ENCODE data around the gene ZNF782.
"Not testable (repeated sequence)": the region's sequence is repeated elsewhere in the genome, so short reads cannot be mapped to it uniquely, and the experiment has no call there.

The ZNF782 gene

DNA sequence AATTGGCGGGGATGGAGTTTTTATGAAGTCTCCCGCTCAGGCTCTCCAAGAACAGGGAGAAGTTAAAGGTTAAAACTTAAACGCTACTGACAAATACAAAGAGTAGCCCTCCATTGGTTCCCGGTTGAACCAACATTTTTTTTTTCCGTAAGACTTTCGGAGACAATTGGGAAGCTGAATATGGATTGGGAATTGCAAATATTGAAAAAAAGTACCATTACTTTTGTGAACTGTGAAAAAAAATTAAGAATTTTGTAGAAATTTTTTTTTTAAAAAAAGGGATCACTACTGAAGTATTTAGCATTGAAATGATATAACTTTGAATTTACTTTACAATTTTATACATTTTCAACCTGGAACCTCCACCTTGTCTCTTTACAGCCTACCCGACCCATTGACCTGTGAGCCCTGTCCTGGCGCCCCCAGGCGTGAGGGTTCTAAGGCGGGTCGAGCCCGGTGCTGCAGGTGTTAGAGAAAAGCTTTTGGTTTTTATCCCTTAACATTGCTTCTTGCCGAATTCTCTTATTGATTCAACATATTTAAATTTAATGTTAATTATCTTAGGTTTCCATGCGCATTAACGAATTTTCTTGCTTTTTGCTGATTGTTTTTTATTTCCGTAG is 448 bp upstream of the ZNF782 start:
- DNase-seq (ENCODE audit: low read depth in 1 of 2, low spot score in 1 of 2), result no peak

DNA sequence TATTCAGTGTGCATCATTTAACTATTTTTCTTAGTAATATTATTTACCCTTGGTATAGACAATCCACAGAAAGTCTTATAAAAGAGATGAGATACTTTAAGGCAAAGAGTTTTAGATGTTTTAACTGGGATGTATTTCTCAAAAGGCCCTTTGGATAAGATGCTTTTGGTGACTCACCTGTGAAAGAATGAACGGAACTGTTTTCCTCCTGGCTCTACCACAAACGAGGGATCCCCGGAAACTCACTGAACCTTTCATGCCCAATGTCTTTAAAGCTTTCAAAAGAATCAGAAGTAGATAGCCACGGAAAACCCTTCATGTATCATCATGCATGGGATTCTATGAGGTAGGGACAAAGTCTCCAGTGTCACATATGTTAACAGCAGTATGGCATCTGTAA is 1.6 kb downstream of the ZNF782 start:
- DNase-seq (ENCODE audit: low read depth in 1 of 2, low spot score in 1 of 2), result no peak

DNA sequence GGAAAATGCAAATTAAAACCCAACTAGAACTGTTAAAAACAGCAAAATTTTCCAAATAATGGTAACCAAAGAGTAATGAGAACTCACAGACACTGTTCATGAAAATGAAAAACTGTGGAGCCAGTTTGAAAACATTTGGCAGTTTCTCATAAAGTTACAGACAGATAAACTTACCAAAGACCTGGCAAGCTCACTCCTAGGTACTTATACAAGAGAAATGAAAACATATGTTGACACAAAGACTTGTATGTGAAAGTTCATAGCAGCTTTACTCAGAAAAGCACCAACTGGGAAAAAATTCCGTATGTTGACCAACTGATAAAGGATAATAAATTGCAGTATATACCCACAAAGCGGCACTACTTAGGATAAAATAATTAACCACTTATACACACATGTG is 10.3 kb downstream of the ZNF782 start:
- DNase-seq (ENCODE audit: low read depth in 1 of 2, low spot score in 1 of 2), result no peak

DNA sequence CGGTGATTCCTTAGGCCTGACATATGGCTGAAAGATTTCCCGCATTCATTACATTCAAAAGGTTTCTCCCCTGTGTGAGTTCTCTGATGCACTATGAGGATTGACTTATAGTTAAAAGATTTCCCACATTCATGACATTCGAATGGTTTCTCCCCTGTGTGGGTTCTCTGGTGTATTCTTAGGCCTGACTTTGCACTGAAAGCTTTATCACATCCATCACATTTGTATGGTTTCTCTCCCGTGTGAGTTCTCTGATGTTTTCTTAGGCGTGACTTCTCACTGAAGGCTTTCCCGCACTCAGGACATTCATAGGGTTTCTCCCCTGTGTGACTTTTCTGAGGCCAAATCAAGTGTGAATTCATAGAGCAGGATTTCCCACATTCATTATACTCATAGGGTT is 35.8 kb downstream of the ZNF782 start:
- DNase-seq (ENCODE audit: low read depth in 1 of 2, low spot score in 1 of 2), result no peak

DNA sequence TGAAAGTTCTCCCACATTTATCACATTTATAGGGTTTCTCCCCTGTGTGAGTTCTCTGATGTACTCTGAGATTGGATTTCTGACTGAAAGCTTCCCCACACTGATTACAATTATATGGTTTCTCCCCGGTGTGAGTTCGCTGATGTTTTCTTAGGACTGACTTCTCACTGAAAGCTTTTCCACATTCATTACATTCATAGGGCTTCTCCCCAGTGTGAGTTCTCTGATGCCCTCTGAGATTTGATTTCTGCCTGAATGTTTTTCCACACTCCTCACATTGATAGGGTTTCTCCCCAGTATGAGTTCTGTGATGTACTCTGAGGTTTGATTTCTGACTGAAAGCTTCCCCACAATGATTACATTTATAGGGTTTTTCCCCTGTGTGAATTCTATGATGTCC is 36.3 kb downstream of the ZNF782 start:
- DNase-seq (ENCODE audit: low read depth in 1 of 2, low spot score in 1 of 2), result no peak

DNA sequence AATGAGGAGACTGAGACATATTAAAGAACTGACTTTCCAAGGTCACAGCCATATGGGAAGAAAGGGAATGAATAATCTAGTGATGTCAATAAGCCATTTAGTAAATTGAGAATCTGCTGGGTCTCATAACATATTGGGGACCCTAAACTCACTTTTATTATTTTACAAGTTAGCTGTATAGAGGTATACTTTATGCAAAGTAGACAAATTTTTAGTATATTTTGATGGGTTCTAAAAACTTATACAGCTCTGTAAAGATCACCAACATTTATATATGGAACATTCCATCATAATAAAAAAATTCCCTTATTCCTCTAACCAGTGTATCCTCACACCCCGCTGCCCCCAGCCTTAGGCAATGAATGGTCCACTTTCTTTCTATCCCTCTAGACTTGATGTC is 40.7 kb downstream of the ZNF782 start:
- no peak for DNase-seq (ENCODE audit: low read depth in 1 of 2, low spot score in 1 of 2)

DNA sequence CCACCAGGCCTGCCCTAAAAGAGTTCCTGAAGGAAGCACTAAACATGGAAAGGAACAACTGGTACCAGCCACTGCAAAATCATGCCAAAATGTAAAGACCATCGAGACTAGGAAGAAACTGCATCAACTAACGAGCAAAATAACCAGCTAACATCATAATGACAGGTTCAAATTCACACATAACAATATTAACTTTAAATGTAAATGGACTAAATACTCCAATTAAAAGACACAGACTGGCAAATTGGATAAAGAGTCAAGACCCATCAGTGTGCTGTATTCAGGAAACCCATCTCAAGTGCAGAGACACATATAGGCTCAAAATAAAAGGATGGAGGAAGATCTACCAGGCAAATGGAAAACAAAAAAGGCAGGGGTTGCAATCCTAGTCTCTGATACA is 55.4 kb downstream of the ZNF782 start:
- not testable (repeated sequence) for DNase-seq (ENCODE audit: low read depth in 1 of 2, low spot score in 1 of 2)

DNA sequence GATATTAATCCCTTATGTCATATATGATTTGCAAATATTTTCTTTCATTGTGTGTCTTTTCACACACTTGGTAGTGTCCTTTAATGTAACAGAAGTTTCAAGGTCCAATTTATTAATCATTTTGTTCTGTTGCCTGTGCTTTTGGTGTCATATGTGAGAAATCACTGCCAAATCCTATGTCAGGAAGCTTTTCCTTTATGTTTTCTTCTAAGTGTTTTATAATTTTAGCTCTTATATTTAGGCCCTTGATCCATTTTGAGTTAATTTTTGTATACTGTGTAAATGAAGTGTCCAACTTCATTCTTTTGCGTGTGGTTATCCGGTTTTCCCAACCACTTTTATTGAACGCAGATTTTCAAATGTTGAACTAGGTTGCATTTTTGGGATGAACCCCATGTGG is 70.3 kb downstream of the ZNF782 start:
- DNase-seq (ENCODE audit: low read depth in 1 of 2, low spot score in 1 of 2), result no peak

DNA sequence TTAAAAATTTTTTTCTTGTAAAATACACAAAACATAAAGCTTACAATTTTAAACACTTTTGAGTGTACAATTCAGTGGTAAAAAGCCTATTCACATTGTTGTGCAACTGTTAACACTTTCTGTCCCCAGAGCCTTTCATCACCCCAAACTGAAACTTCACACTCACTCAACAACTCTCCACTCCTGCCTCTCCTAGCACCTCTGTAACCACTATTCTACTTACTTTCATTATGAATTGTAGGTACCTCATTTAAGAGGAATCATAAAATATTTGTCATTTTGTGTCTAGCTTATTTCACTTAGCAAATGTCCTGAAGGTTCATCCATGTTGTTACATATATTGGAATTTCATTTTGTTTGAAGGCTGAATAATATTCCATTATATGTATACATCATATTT is 72.1 kb downstream of the ZNF782 start:
- no peak for DNase-seq (ENCODE audit: low read depth in 1 of 2, low spot score in 1 of 2)

DNA sequence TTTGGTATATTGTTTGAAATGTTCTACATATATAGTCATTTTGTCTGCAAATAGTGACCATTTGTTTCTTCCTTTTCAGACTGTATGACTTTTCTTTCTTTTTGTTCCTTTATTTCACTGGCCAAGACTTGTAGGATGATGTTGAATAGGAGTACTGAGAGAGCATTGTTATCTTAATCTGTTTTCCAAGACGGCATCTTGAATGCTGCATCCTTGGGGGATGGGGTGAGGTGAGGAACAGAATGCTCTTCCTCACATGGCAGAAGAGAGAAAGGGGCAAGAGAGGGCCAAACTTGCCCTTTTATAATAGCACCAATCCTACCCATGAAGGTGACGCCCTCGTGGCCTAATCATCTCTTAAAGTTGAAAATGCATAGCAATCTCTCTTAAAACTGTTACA is 72.8 kb downstream of the ZNF782 start:
- DNase-seq (ENCODE audit: low read depth in 1 of 2, low spot score in 1 of 2), result no peak

DNA sequence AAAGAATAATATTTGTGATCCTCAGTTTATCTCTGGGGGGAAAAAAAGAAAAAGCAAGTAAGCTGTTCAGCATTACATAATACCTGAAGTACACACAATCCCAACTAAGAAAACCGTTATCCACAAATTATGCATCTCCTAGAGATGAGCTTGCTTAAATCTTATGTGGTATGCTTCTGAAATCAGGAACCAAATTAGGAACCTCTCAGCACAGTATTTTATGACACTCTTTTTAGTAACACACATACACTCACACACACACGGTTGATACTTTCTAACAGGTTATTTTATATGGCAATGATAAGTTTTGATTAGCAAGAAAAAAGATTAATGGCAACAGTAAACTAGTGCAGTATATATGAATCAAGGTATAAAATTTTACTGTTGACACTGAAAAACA is 75.2 kb downstream of the ZNF782 start:
- no peak for DNase-seq (ENCODE audit: low read depth in 1 of 2, low spot score in 1 of 2)

DNA sequence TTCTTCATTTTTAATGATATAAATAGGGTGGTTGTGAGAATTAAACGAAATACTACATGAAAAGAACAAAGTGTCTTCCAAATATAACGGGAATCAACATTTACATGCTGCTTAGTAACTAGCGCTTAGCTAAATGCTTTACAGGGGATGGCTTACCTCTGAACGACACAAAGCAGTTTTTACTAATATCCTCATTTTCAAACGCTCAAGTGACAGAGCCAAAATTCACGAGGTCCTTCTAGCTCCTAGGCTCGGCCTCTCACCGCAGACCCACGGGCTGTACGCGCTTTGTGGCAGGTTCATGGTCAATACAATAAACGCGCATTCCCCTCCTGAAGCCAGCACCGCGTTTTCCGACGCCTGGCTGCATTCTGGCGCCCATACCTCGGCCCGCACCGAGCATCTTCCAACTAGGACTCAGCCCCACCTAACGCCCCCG is 76.9 kb downstream of the ZNF782 start:
- DNase-seq (ENCODE audit: low read depth in 1 of 2, low spot score in 1 of 2), result no peak

DNA sequence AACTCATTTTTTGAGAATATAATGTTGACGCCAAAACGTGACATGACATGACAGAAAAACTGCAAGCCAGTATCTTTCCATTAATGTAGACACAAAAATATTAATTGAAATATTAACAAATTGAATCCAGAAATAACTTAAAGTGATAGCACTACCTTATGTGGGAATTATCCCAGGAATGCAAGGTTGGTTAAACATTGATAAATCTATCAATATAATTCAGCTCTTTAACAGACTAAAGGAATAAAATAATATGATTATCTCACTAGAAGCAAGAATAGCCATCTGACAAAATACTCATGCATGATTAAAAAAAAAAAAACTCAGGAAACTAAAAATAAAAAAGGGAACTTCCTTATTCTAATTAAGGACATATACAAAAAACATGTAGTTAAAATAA is 83.2 kb downstream of the ZNF782 start:
- DNase-seq (ENCODE audit: low read depth in 1 of 2, low spot score in 1 of 2), result no peak

DNA sequence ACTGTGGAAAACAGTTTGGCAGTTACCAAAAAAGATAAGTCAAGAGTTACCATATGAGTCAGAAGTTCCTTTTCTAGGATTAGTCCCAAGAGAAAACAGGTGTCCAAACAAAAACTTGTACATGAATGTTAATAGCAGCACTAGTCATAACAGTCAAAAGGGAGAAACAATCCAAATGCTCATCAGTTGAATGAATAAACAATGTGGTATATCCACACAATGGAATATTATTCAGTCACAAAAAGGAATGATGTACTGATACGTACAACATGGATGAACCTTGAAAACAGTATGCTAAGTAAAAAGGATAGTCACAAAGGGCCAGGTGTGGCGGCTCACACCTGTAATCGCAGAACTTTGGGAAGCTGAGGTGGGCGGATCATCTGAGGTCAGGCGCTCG is 84.3 kb downstream of the ZNF782 start:
- no peak for DNase-seq (ENCODE audit: low read depth in 1 of 2, low spot score in 1 of 2)

All from activated T-helper 1 cell treated with anti-CD3 and anti-CD28 coated beads, Interleukin-2, amount 50 U/mL, for 16 hours (primary cell).